ENCODE data around the gene SPR. TPM values are rescaled to one million over a fixed set of nuclear protein-coding genes. Genes with fewer than 3 reads are reported as not detected.
"Not testable (repeated sequence)": the region's sequence is repeated elsewhere in the genome, so short reads cannot be mapped to it uniquely, and the experiment has no call there.

The SPR gene
- total RNA-seq, 1 experiment from 2014 or later: 18.1 TPM

- intact Hi-C loops (cut with micrococcal nuclease): no loop called here
- Mint-ChIP-seq H3K4me3 (ENCODE audit: unreplicated experiment) (no peak overlapping the region), H3K9me3 (ENCODE audit: unreplicated experiment) (no peaks in the 10 kb centered on the region), H3K4me1 (ENCODE audit: insufficient read depth, unreplicated experiment) (peaks cover 8% of the 10 kb centered on the region), H3K27me3 (ENCODE audit: insufficient read depth, unreplicated experiment) (peaks cover 22% of the 10 kb centered on the region), H3K36me3 (ENCODE audit: insufficient read depth, unreplicated experiment) (peaks cover 8% of the 10 kb centered on the region), H3K27ac (ENCODE audit: low read depth, unreplicated experiment) (no peak overlapping the region)
- DNase-seq (ENCODE audit: unreplicated experiment): no peak
- CTCF ChIA-PET: interaction anchor here (0.6 to 1.3 kb wide), 7 partner anchors 10 to 266 kb away, joined by 3 to 5 read pairs (median 3); no protein-coding TSS in a partner anchor
- TF ChIP-seq CTCF (IDR thresholded peaks at IDR 0.05; ENCODE audit: unreplicated experiment): no peak
- POLR2A ChIA-PET: interaction anchor here (0.7 kb wide), 2 partner anchors 19 to 88 kb away, joined by 3 to 4 read pairs; partner anchors contain the start of gene EMX1
- BruUV-seq (replicated peaks): no TSS peak
These were observed 10.8 kb downstream of the SPR start for GRCh38 chr2:72897785-72898584.

GRCh38 chr2:72898585-72898906 lies 11.3 kb downstream of the SPR start:
- intact Hi-C loops (cut with micrococcal nuclease): no loop called here
- H3K36me3 Mint-ChIP-seq (ENCODE audit: insufficient read depth, unreplicated experiment): peaks cover 8% of the 10 kb centered on the region
- no peak overlapping the region for H3K27ac Mint-ChIP-seq (ENCODE audit: low read depth, unreplicated experiment)
- BruUV-seq (replicated peaks): no TSS peak
- ChIA-PET POLR2A (no interaction called here), CTCF (interaction anchor here (0.7 to 1.2 kb wide), 4 partner anchors 11 to 95 kb away, joined by 3 to 4 read pairs (median 4); no protein-coding TSS in a partner anchor)
- TF ChIP-seq CTCF (IDR thresholded peaks at IDR 0.05; ENCODE audit: unreplicated experiment): no peak
- DNase-seq (ENCODE audit: unreplicated experiment): no peak
- H3K9me3 Mint-ChIP-seq (ENCODE audit: unreplicated experiment): no peaks in the 10 kb centered on the region
- no peak overlapping the region for H3K4me3 Mint-ChIP-seq (ENCODE audit: unreplicated experiment)
- H3K27me3 Mint-ChIP-seq (ENCODE audit: insufficient read depth, unreplicated experiment): peaks cover 28% of the 10 kb centered on the region
- H3K4me1 Mint-ChIP-seq (ENCODE audit: insufficient read depth, unreplicated experiment): peaks cover 8% of the 10 kb centered on the region

GRCh38 chr2:72900191-72900825 lies 13.1 kb downstream of the SPR start:
- no TSS peak for BruUV-seq (replicated peaks)
- TF ChIP-seq CTCF (IDR thresholded peaks at IDR 0.05; ENCODE audit: unreplicated experiment): no peak
- Mint-ChIP-seq H3K36me3 (ENCODE audit: insufficient read depth, unreplicated experiment) (peaks cover 8% of the 10 kb centered on the region), H3K4me1 (ENCODE audit: insufficient read depth, unreplicated experiment) (no peaks in the 10 kb centered on the region), H3K9me3 (ENCODE audit: unreplicated experiment) (no peaks in the 10 kb centered on the region), H3K27me3 (ENCODE audit: insufficient read depth, unreplicated experiment) (peaks cover 45% of the 10 kb centered on the region), H3K27ac (ENCODE audit: low read depth, unreplicated experiment) (no peak overlapping the region), H3K4me3 (ENCODE audit: unreplicated experiment) (no peak overlapping the region)
- intact Hi-C loops (cut with micrococcal nuclease): no loop called here
- CTCF ChIA-PET: no interaction called here
- POLR2A ChIA-PET: interaction anchor here (0.7 kb wide), 1 partner anchor 141 kb away, joined by 3 read pairs; no protein-coding TSS in a partner anchor
- DNase-seq (ENCODE audit: unreplicated experiment): no peak

- no TSS peak for BruUV-seq (replicated peaks)
- peaks cover 8% of the 10 kb centered on the region for H3K36me3 Mint-ChIP-seq (ENCODE audit: insufficient read depth, unreplicated experiment)
- ChIA-PET POLR2A (no interaction called here), CTCF (interaction anchor here (1.5 to 2.2 kb wide), 2 partner anchors 9 to 184 kb away, joined by 6 to 20 read pairs; no protein-coding TSS in a partner anchor)
- H3K27ac Mint-ChIP-seq (ENCODE audit: low read depth, unreplicated experiment): no peak overlapping the region
- no peaks in the 10 kb centered on the region for H3K9me3 Mint-ChIP-seq (ENCODE audit: unreplicated experiment)
- no peaks in the 10 kb centered on the region for H3K4me1 Mint-ChIP-seq (ENCODE audit: insufficient read depth, unreplicated experiment)
- DNase-seq (ENCODE audit: unreplicated experiment): no peak
- intact Hi-C loops (cut with micrococcal nuclease): no loop called here
- no peak overlapping the region for H3K4me3 Mint-ChIP-seq (ENCODE audit: unreplicated experiment)
- H3K27me3 Mint-ChIP-seq (ENCODE audit: insufficient read depth, unreplicated experiment): peaks cover 57% of the 10 kb centered on the region
- no peak for TF ChIP-seq CTCF (IDR thresholded peaks at IDR 0.05; ENCODE audit: unreplicated experiment)
These were observed 14.2 kb downstream of the SPR start for GRCh38 chr2:72901426-72901825.

- H3K4me3 Mint-ChIP-seq (ENCODE audit: unreplicated experiment); H3K36me3 Mint-ChIP-seq (ENCODE audit: insufficient read depth, unreplicated experiment); H3K4me1 Mint-ChIP-seq (ENCODE audit: insufficient read depth, unreplicated experiment); BruUV-seq (replicated peaks); DNase-seq (ENCODE audit: unreplicated experiment); intact Hi-C loops (cut with micrococcal nuclease); H3K9me3 Mint-ChIP-seq (ENCODE audit: unreplicated experiment); H3K27ac Mint-ChIP-seq (ENCODE audit: low read depth, unreplicated experiment): not testable (repeated sequence)
- ChIA-PET CTCF (interaction anchor here (0.6 kb wide), 2 partner anchors 14 to 253 kb away, joined by 3 to 7 read pairs; no protein-coding TSS in a partner anchor), POLR2A (interaction anchor here (0.6 kb wide), 1 partner anchor 58 kb away, joined by 3 read pairs; no protein-coding TSS in a partner anchor)
- peaks cover 73% of the 10 kb centered on the region for H3K27me3 Mint-ChIP-seq (ENCODE audit: insufficient read depth, unreplicated experiment)
These were observed 20.2 kb downstream of the SPR start for GRCh38 chr2:72907369-72907768.

All from MCF 10A (cell line).